ENCODE results near the gene DHX57.

DHX57 gene

GRCh38 chr2:38871432-38871831 is 4.3 kb downstream of the DHX57 start:
- DNase-seq (ENCODE audit: low spot score): no peak

GRCh38 chr2:38866773-38867443 is 8.8 kb downstream of the DHX57 start:
- DNase-seq (ENCODE audit: low spot score): no peak

- no peak for DNase-seq (ENCODE audit: low spot score)
Observed at GRCh38 chr2:38863061-38863695, 12.6 kb downstream of the DHX57 start.

DNA sequence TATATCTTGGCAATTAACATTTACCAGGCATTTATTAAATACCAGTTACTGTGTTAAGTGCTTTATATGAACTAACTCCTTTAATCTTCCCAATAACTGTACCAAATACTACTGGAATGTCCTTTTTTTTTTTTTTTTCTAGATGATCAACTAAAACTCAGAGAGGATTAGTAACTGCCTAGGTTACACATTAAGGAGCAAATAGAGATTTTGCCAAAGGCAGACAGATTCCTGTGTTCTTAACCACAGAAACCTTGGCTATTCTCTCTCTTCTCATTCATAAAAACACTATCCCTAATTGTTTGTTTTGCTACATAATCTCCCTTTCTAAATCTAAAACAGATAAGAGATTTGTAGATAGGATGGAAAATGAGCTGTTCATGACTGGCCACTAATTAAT is 13.3 kb downstream of the DHX57 start:
- no peak for DNase-seq (ENCODE audit: low spot score)

DNA sequence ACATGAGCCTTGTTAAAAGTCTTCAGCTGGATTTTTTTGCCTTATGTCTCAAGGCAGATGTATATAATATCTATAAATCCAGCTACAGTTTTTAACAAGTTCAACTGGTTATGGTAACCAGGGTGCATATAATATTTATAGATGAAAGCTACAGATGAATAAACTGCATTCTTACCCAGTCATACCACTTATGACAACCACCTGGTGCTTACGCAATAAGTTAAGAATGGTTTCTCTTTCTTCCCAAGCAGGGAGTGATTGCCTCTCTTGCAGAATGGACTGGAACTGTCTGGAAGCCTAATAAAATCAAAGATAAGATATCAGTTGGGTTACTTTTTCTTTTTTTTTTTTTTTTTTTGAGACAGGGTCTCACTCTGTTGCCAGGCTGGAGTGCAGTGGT is 19.6 kb downstream of the DHX57 start:
- no peak for DNase-seq (ENCODE audit: low spot score)

GRCh38 chr2:38850045-38850444 is 25.7 kb downstream of the DHX57 start:
- DNase-seq (ENCODE audit: low spot score): no peak

DNA sequence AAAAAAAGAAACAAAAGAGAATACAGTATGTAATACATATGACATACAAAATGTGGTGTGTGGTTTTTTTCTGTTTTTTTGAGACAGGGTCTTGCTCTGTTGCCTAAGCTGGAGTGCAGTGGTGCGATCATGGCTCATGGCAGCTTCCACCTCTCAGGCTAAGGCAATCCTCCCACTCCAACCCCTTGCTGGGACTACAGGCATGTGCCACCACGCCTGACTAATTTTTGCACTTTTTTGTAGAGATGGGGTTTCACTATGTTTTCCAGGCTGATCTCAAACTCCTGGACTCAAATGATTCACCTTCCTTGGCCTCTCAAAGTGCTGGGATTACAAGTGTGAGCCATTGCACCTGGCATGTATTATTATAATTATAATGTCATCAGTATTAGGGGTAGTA is 38.9 kb downstream of the DHX57 start:
- no peak for DNase-seq (ENCODE audit: low spot score)

DNA sequence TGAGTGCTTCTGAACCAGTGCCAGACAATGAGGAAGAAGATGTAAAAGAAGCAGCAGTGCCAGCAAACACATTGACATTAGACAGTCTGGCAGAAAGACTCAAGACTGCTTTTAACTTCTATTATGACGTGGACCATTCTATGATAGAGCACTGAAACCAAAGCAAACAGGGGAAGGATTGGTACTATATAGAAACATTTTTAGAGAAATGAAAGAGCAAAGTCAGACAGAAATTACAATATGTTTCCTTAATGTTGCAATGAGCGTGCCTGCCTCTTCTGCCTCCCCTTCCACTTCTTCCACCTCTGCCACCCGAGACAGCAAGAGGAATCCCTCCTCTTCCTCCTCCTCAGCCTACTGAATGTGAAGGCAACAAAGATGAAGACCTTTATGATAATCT is 39.7 kb downstream of the DHX57 start:
- DNase-seq (ENCODE audit: low spot score): no peak

DNA sequence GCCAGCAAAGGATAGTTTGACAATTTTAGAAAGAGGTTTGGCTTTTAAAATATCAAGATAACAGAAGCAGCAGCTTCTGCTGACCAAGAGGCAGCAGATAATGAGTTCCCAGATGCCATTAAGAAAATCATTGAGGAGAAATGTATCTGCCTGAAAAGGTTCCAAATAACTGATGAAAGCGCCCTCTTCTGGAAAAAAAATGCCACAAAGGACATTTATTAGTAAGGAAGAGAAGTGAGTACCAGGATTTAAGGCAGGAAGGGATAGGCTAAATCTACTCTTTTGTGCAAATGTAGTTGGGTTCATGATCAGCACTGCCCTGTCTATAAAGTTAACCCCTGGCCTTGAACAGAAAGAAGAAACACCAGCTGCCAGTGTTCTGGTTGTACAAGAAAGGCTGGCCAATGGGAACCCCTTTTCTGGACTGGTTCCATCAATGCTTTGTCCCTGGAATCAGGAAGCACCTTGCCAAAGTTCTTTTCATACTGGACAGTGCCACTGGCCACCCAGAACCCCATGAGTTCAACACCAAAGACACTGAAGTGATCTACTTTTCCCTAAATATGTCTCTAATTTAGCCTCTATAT is 40.6 kb downstream of the DHX57 start:
- peak; percentile 52 for DNase-seq (ENCODE audit: low spot score)

- no peak for DNase-seq (ENCODE audit: low spot score)
Observed at GRCh38 chr2:38830526-38831159, 45.1 kb downstream of the DHX57 start.

GRCh38 chr2:38829971-38830370 is 45.8 kb downstream of the DHX57 start:
- DNase-seq (ENCODE audit: low spot score): no peak

GRCh38 chr2:38828460-38828859 is 47.3 kb downstream of the DHX57 start:
- no peak for DNase-seq (ENCODE audit: low spot score)

DNA sequence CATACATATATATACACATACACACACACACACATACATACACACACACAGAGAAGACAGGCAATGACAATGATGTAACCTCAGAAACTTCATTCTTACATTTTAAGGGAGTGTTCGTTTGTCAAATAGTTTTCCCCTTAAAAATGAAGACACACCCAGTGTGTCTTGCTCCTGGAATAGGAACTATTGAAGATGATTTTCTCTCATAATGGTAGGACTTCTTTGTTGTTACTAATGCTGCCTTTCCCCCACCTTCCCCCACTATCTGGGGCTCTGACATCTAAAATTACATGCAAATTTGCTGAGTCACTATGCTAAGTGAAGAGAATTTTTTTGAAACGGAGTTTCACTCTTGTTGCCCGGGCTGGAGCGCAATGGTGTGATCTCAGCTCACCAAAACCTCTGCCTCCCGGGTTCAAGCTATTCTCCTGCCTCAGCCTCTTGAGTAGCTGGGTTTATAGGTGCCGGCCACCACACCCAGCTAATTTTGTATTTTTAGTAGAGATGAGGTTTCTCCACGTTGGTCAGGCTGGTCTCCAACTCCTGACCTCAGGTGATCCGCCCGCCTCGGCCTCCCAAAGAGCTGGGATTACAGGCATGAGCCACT is 48.1 kb downstream of the DHX57 start:
- DNase-seq (ENCODE audit: low spot score): peak; percentile 73

GRCh38 chr2:38825956-38826355 is 49.8 kb downstream of the DHX57 start:
- DNase-seq (ENCODE audit: low spot score): no peak

DNA sequence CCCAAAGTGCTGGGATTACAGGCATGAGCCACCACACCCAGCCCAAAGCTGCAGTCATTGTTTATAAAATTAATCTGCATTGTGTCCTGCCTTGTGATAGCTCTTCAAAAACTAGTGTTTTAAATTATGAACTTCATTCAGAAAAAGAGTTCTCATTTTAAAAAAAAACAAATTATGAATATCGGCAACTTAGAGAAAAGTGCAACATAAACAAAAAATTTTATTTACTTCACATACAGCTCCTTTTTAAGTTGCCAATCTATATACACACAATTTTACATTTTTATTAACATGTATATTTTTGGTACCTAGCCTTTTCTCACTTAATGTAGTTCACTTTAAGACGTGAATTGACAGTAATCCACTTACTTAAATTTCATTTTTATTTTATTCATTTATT is 50.8 kb downstream of the DHX57 start:
- no peak for DNase-seq (ENCODE audit: low spot score)

DNA sequence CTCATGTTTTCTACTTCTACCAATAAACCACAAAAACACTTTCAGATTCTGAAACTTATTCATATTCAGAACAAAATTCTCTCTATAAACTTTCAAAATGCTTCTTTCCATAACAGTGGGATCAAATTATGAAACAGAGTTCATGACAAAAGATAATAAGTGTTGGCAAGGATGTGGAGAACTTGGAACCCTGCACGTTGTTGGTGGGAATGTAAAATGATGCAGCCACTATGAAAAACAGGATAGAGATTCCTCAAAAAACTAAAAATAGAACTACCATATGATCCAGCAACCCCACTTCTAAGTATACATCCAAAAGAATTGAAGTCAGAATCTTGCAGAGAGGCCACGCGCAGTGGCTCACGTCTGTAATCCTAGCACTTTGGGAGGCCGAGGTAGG is 52.3 kb downstream of the DHX57 start:
- DNase-seq (ENCODE audit: low spot score): no peak

- no peak for DNase-seq (ENCODE audit: low spot score)
Observed at GRCh38 chr2:38818565-38818964, 57.2 kb downstream of the DHX57 start.

- no peak for DNase-seq (ENCODE audit: low spot score)
Observed at GRCh38 chr2:38815936-38816335, 59.8 kb downstream of the DHX57 start.

GRCh38 chr2:38810488-38810887 is 65.2 kb downstream of the DHX57 start:
- no peak for DNase-seq (ENCODE audit: low spot score)

- DNase-seq (ENCODE audit: low spot score): no peak
Observed at GRCh38 chr2:38808677-38809076, 67.1 kb downstream of the DHX57 start.

DNA sequence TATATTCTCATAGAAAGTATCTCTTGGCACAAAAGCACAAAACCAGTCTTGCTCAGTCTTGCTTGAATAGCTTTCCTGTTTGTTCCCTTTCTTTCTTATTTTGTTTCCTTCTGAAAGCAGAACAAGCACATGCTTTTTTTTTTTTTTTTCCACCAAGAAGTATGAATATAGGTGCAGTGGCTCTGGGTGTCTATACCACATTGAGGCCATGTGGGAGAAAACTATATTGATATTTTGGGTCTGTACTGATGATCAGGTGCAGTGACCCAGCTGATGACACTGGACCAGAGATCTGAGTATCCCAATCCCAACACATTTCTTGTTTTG is 69.0 kb downstream of the DHX57 start:
- DNase-seq (ENCODE audit: low spot score): no peak

DNA sequence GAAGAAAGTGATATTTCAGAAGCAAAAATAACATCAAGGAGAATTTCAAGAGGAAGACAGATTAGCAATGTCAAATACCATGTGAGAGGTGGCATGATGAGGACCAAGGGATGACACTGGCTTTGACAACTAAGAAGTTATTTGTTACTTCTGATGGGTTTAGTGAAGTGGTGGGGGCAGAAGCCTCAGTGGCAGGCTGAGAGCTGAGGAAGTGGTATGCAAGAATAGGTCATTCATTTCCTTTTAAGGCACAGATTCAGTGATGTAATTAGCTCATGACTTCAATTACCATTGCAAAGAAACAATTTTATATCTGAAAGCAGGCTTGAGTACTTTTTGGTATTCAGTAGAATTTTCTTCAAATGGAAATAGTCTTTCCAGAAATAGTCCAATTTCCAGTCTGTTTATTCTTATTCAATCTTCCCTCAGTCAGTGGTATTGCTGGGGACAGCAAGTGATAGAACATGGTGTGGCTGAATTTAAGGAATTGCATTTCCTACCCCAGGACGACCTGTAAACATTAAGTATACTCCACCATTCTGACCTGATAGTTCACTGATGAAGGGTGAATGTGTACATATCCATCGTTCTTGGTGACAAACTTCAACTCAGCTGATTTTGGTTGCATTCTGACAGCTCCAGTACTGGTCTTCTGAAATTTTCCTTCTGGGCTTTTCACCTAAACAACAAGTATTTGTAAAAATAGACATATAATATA is 69.6 kb downstream of the DHX57 start:
- DNase-seq (ENCODE audit: low spot score): no peak

All from hematopoietic multipotent progenitor cell treated with erythropoietin and hydrocortisone succinate and interleukin-3 and kit ligand, for 15 days (in vitro differentiated cells).